ENCODE data around the gene COX20.

DNA sequence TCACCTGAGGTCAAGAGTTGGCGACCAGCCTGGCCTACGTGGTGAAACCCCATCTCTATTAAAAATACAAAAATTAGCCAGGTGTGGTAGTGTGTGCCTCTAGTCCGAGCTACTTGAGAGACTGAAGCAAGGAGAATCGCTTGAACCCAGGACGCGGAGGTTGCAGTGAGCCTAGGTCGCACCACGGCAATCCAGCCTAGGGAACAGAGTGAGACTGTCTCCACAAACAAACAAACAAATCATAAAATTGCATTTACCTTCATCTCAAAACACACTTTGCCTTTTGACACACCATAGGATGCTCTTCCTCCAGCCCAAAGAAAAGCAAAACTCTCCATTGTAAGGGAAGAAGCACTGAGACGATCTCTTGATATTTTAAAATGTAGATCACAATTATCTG, 24.6 kb downstream of the COX20 start:
- TF ChIP-seq, protein P1, sequence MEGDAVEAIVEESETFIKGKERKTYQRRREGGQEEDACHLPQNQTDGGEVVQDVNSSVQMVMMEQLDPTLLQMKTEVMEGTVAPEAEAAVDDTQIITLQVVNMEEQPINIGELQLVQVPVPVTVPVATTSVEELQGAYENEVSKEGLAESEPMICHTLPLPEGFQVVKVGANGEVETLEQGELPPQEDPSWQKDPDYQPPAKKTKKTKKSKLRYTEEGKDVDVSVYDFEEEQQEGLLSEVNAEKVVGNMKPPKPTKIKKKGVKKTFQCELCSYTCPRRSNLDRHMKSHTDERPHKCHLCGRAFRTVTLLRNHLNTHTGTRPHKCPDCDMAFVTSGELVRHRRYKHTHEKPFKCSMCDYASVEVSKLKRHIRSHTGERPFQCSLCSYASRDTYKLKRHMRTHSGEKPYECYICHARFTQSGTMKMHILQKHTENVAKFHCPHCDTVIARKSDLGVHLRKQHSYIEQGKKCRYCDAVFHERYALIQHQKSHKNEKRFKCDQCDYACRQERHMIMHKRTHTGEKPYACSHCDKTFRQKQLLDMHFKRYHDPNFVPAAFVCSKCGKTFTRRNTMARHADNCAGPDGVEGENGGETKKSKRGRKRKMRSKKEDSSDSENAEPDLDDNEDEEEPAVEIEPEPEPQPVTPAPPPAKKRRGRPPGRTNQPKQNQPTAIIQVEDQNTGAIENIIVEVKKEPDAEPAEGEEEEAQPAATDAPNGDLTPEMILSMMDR (IDR thresholded peaks at IDR 0.05), result no peak
- no peak for TF ChIP-seq POLR2A (IDR thresholded peaks at IDR 0.05)
